Activated CD4-positive, CD25-positive, alpha-beta regulatory T cell treated with anti-CD3 and anti-CD28 coated beads, Interleukin-2, amount 50 U/mL, for 16 hours (primary cell): ENCODE results near the gene CLTCL1.
"Not testable (repeated sequence)": the region's sequence is repeated elsewhere in the genome, so short reads cannot be mapped to it uniquely, and the experiment has no call there.

Experiments used
- DNase-seq: peaks from one replicate; pipeline ENCODE4 v3.0.0-alpha.2; 2020; ENCODE audit warnings: low read depth, low spot score

The CLTCL1 gene

GRCh38 chr22:19290400-19291217 is 910 bp downstream of the CLTCL1 start:
- no peak for DNase-seq

- no peak for DNase-seq
Observed at GRCh38 chr22:19289475-19290161, 1.9 kb downstream of the CLTCL1 start.

GRCh38 chr22:19287889-19288288 is 3.6 kb downstream of the CLTCL1 start:
- DNase-seq = no peak

GRCh38 chr22:19287076-19287707 is 4.3 kb downstream of the CLTCL1 start:
- no peak for DNase-seq

- DNase-seq = no peak
Observed at GRCh38 chr22:19285831-19286230, 5.7 kb downstream of the CLTCL1 start.

- not testable (repeated sequence) for DNase-seq
Observed at GRCh38 chr22:19279143-19279542, 12.4 kb downstream of the CLTCL1 start.

GRCh38 chr22:19277785-19278184 is 13.7 kb downstream of the CLTCL1 start:
- no peak for DNase-seq

- no peak for DNase-seq
Observed at GRCh38 chr22:19275919-19276600, 15.5 kb downstream of the CLTCL1 start.

- no peak for DNase-seq
Observed at GRCh38 chr22:19275513-19275912, 16.0 kb downstream of the CLTCL1 start.

- DNase-seq = no peak
Observed at GRCh38 chr22:19275104-19275503, 16.4 kb downstream of the CLTCL1 start.

GRCh38 chr22:19271856-19272535 is 19.5 kb downstream of the CLTCL1 start:
- no peak for DNase-seq

GRCh38 chr22:19271273-19271855 is 20.2 kb downstream of the CLTCL1 start:
- no peak for DNase-seq

GRCh38 chr22:19270873-19271272 is 20.6 kb downstream of the CLTCL1 start:
- DNase-seq = no peak

GRCh38 chr22:19266547-19267086 is 24.9 kb downstream of the CLTCL1 start:
- DNase-seq = no peak

GRCh38 chr22:19265779-19266178 is 25.7 kb downstream of the CLTCL1 start:
- DNase-seq = no peak

GRCh38 chr22:19260804-19261203 is 30.7 kb downstream of the CLTCL1 start:
- DNase-seq = no peak

GRCh38 chr22:19260194-19260593 is 31.3 kb downstream of the CLTCL1 start:
- no peak for DNase-seq

- not testable (repeated sequence) for DNase-seq
Observed at GRCh38 chr22:19258968-19259288, 32.6 kb downstream of the CLTCL1 start.

- DNase-seq = no peak
Observed at GRCh38 chr22:19258371-19258770, 33.1 kb downstream of the CLTCL1 start.

- not testable (repeated sequence) for DNase-seq
Observed at GRCh38 chr22:19256362-19256761, 35.2 kb downstream of the CLTCL1 start.

GRCh38 chr22:19253143-19253542 is 38.4 kb downstream of the CLTCL1 start:
- DNase-seq = no peak
